Measurements from ENCODE around the gene KCTD11.

KCTD11 gene

GRCh38 chr17:7323731-7324437 is 28.1 kb upstream of the KCTD11 start:
- no peak overlapping the region for H3K4me3 ChIP-seq (ENCODE audit: low read depth, low read length)
- no peak overlapping the region for H3K27ac ChIP-seq
- H3K27me3 ChIP-seq (ENCODE audit: control insufficient read depth, insufficient read depth, low read length) = no peaks in the 10 kb centered on the region

GRCh38 chr17:7324438-7324779 is 27.6 kb upstream of the KCTD11 start:
- TF ChIP-seq CTCF (IDR thresholded peaks at IDR 0.05) = no peak
- Histone ChIP-seq H3K36me3 (ENCODE audit: control insufficient read depth, insufficient read depth, low read length) (no peaks in the 10 kb centered on the region), H3K27ac (no peak overlapping the region), H3K27me3 (ENCODE audit: control insufficient read depth, insufficient read depth, low read length) (no peaks in the 10 kb centered on the region), H3K9ac (no peak overlapping the region), H3K4me2 (ENCODE audit: low read length) (no peak overlapping the region), H3K9me3 (ENCODE audit: control insufficient read depth, low read length) (no peaks in the 10 kb centered on the region), H2AFZ (no peak overlapping the region), H3K79me2 (peaks cover 7% of the 10 kb centered on the region), H3K4me3 (ENCODE audit: low read depth, low read length) (no peak overlapping the region), H3K4me1 (peaks cover 6% of the 10 kb centered on the region)

More at GRCh38 chr17:7323731-7324437, 28.1 kb upstream of the KCTD11 start:
- TF ChIP-seq CTCF (IDR thresholded peaks at IDR 0.05) = peak; percentile 69
- Histone ChIP-seq H3K9ac (no peak overlapping the region), H2AFZ (no peak overlapping the region), H3K79me2 (peaks cover 7% of the 10 kb centered on the region), H3K9me3 (ENCODE audit: control insufficient read depth, low read length) (no peaks in the 10 kb centered on the region), H3K36me3 (ENCODE audit: control insufficient read depth, insufficient read depth, low read length) (no peaks in the 10 kb centered on the region), H3K4me1 (peaks cover 6% of the 10 kb centered on the region), H3K4me2 (ENCODE audit: low read length) (no peak overlapping the region)

- Histone ChIP-seq H3K36me3 (ENCODE audit: control insufficient read depth, insufficient read depth, low read length) (no peaks in the 10 kb centered on the region), H3K4me1 (peaks cover 6% of the 10 kb centered on the region), H3K27ac (no peak overlapping the region)
Measured at GRCh38 chr17:7325031-7325528, 26.9 kb upstream of the KCTD11 start.

GRCh38 chr17:7326186-7326585 is 25.8 kb upstream of the KCTD11 start:
- Histone ChIP-seq H3K27ac (no peak overlapping the region), H3K9me3 (ENCODE audit: control insufficient read depth, low read length) (no peaks in the 10 kb centered on the region), H3K4me3 (ENCODE audit: low read depth, low read length) (no peak overlapping the region), H3K79me2 (peaks cover 7% of the 10 kb centered on the region), H3K36me3 (ENCODE audit: control insufficient read depth, insufficient read depth, low read length) (no peaks in the 10 kb centered on the region), H3K4me1 (peaks cover 9% of the 10 kb centered on the region), H2AFZ (no peak overlapping the region), H3K4me2 (ENCODE audit: low read length) (no peak overlapping the region), H3K9ac (no peak overlapping the region), H3K27me3 (ENCODE audit: control insufficient read depth, insufficient read depth, low read length) (no peaks in the 10 kb centered on the region)
- TF ChIP-seq CTCF (IDR thresholded peaks at IDR 0.05) = no peak

More at GRCh38 chr17:7325031-7325528, 26.9 kb upstream of the KCTD11 start:
- no peak for TF ChIP-seq CTCF (IDR thresholded peaks at IDR 0.05)
- Histone ChIP-seq H3K9ac (no peak overlapping the region), H3K4me2 (ENCODE audit: low read length) (no peak overlapping the region), H3K9me3 (ENCODE audit: control insufficient read depth, low read length) (no peaks in the 10 kb centered on the region), H3K27me3 (ENCODE audit: control insufficient read depth, insufficient read depth, low read length) (no peaks in the 10 kb centered on the region), H3K79me2 (peaks cover 7% of the 10 kb centered on the region), H3K4me3 (ENCODE audit: low read depth, low read length) (no peak overlapping the region), H2AFZ (no peak overlapping the region)

- peaks cover 9% of the 10 kb centered on the region for H3K4me1 ChIP-seq
- H3K4me2 ChIP-seq (ENCODE audit: low read length) = no peak overlapping the region
Measured at GRCh38 chr17:7327056-7327455, 24.9 kb upstream of the KCTD11 start.

More at GRCh38 chr17:7327056-7327455, 24.9 kb upstream of the KCTD11 start:
- no peak for TF ChIP-seq CTCF (IDR thresholded peaks at IDR 0.05)
- Histone ChIP-seq H3K79me2 (peaks cover 7% of the 10 kb centered on the region), H3K36me3 (ENCODE audit: control insufficient read depth, insufficient read depth, low read length) (no peaks in the 10 kb centered on the region), H3K27me3 (ENCODE audit: control insufficient read depth, insufficient read depth, low read length) (no peaks in the 10 kb centered on the region), H3K4me3 (ENCODE audit: low read depth, low read length) (no peak overlapping the region), H3K9me3 (ENCODE audit: control insufficient read depth, low read length) (no peaks in the 10 kb centered on the region), H3K9ac (no peak overlapping the region), H2AFZ (no peak overlapping the region), H3K27ac (no peak overlapping the region)

All from parathyroid adenoma (tissue), 2 donors.